SK-N-SH (cell line): Measurements from ENCODE around the gene NSUN4. TPM values are rescaled to one million over a fixed set of nuclear protein-coding genes. Genes with fewer than 3 reads are reported as not detected.

Experiments
- CTCF ChIA-PET: fragments of 300-600, 350-600 bp; formaldehyde crosslinking; extraction: SDS; loops from one replicate; lab custom pipeline; 2021; lab: Yijun Ruan, JAX
- POLR2A ChIA-PET: fragments of 350-600 bp; sonication (Branson Sonifier 250); formaldehyde crosslinking; extraction: SDS; loops from one replicate; lab custom pipeline; 2020; ENCODE audit warnings: antibody characterized with exemption, inconsistent platforms; lab: Yijun Ruan, JAX
- DNase-seq: peaks from one replicate; pipeline ENCODE4 v3.0.0; 2012
- H2AFZ ChIP-seq: fragments of 200-600 bp; sonication (generic); 2 replicates; pipeline ENCODE4 v1.8.1; 2016; ENCODE audit warnings: antibody characterized with exemption, mild to moderate bottlenecking, low read depth
- H3F3A ChIP-seq: fragments of 200-600 bp; sonication (generic); replicated peaks from 2 replicates; pipeline ENCODE3; 2016; ENCODE audit warnings: antibody characterized with exemption, mild to moderate bottlenecking; ENCODE audit not compliant: insufficient read depth
- H3K27ac ChIP-seq, 2 experiments: fragments of 200-500 bp in 1 of 2; fragments of 200-600 bp in 1 of 2; sonication (Bioruptor generic) in 1 of 2; sonication (generic), shearing (Covaris generic) in 1 of 2; 2 replicates each; pipeline versions ENCODE4 v1.5.1 to v1.6.1; 2014 to 2016; ENCODE audit warnings: low read depth in 2 of 2, inconsistent platforms in 1 of 2, low read length in 1 of 2, mild to moderate bottlenecking in 1 of 2, mixed read lengths in 1 of 2
- H3K27me3 ChIP-seq: fragments of 200-600 bp; sonication (generic), shearing (Covaris generic); 2 replicates; pipeline ENCODE4 v1.6.1; 2016; ENCODE audit warnings: mixed run types; ENCODE audit not compliant: insufficient read depth
- H3K36me3 ChIP-seq, 2 experiments: fragments of 200-500 bp in 1 of 2; fragments of 200-600 bp in 1 of 2; sonication (Bioruptor generic) in 1 of 2; sonication (generic) in 1 of 2; replicated peaks in 1 of 2; 2 replicates each; pipeline versions ENCODE3 to v1.5.1; 2014 to 2016; ENCODE audit warnings: low read length in 1 of 2, mild to moderate bottlenecking in 1 of 2; ENCODE audit not compliant: insufficient read depth in 2 of 2, control insufficient read depth in 1 of 2
- H3K4me1 ChIP-seq, 2 experiments: fragments of 200-500 bp in 1 of 2; fragments of 200-600 bp in 1 of 2; sonication (Bioruptor generic) in 1 of 2; sonication (generic), shearing (Covaris generic) in 1 of 2; 2 replicates each; pipeline versions ENCODE4 v1.5.1 to v1.6.1; 2014 to 2016; ENCODE audit warnings: low read depth in 1 of 2, low read length in 1 of 2, mixed run types in 1 of 2; ENCODE audit not compliant: insufficient read depth in 2 of 2, control insufficient read depth in 1 of 2
- H3K4me2 ChIP-seq: fragments of 200-600 bp; sonication (generic), shearing (Covaris generic); 2 replicates; pipeline ENCODE4 v1.6.1; 2017; ENCODE audit warnings: mixed run types
- H3K4me3 ChIP-seq, 2 experiments: fragments of 200-500 bp in 1 of 2; fragments of 200-600 bp in 1 of 2; sonication (Bioruptor generic) in 1 of 2; sonication (generic), shearing (Covaris generic) in 1 of 2; 2 replicates each; pipeline versions ENCODE4 v1.5.1 to v1.8.1; 2014 to 2016; ENCODE audit warnings: low read depth in 2 of 2, inconsistent platforms in 1 of 2, low read length in 1 of 2, mild to moderate bottlenecking in 1 of 2, mixed read lengths in 1 of 2, moderate library complexity in 1 of 2
- H3K79me2 ChIP-seq: fragments of 200-600 bp; sonication (generic); 2 replicates; pipeline ENCODE4 v1.8.1; 2017; ENCODE audit warnings: mild to moderate bottlenecking; ENCODE audit not compliant: insufficient read depth
- H3K9ac ChIP-seq: fragments of 200-600 bp; sonication (generic); 2 replicates; pipeline ENCODE4 v1.6.1; 2017; ENCODE audit warnings: mixed run types
- H3K9me2 ChIP-seq: fragments of 200-600 bp; sonication (generic); 2 replicates; pipeline ENCODE4 v1.6.1; 2017; ENCODE audit warnings: mixed run types
- H3K9me3 ChIP-seq: fragments of 200-600 bp; sonication (generic); 2 replicates; pipeline ENCODE4 v1.6.1; 2017; ENCODE audit warnings: mixed run types, mild to moderate bottlenecking, moderate library complexity
- H4K20me1 ChIP-seq: fragments of 200-600 bp; sonication (generic); 2 replicates; pipeline ENCODE4 v1.6.1; 2017; ENCODE audit warnings: mild to moderate bottlenecking, mixed run types; ENCODE audit not compliant: insufficient read depth
- ELF1 ChIP-seq: IDR thresholded peaks from 2 replicates; pipeline ENCODE4 v1.4.0; 2012
- FOSL2 ChIP-seq: IDR thresholded peaks from 2 replicates; pipeline ENCODE4 v1.4.0; 2012; ENCODE audit warnings: low read depth, mild to moderate bottlenecking, moderate library complexity, borderline replicate concordance
- FOXM1 ChIP-seq: IDR thresholded peaks from 2 replicates; pipeline ENCODE4 v1.4.0; 2012; ENCODE audit warnings: low read depth, mild to moderate bottlenecking
- GATA2 ChIP-seq: sonication (generic); formaldehyde crosslinking; IDR thresholded peaks from 2 replicates; pipeline ENCODE4 v1.5.0; 2020; ENCODE audit warnings: mild to moderate bottlenecking, missing genetic modification reagents
- IRF3 ChIP-seq: fragments of 150-350 bp; IDR thresholded peaks from 2 replicates; pipeline ENCODE4 v1.6.1; 2016; ENCODE audit warnings: mild to moderate bottlenecking, low read depth, low read length
- JUND ChIP-seq: IDR thresholded peaks from 2 replicates; pipeline ENCODE4 v1.4.0; 2012
- MXI1 ChIP-seq: IDR thresholded peaks from 2 replicates; pipeline ENCODE4 v1.6.1; 2012; ENCODE audit warnings: mild to moderate bottlenecking, low read depth, low read length, improper control_type of control experiment
- NFIC ChIP-seq: IDR thresholded peaks from 2 replicates; pipeline ENCODE4 v1.4.0; 2012; ENCODE audit warnings: borderline replicate concordance
- PBX3 ChIP-seq: IDR thresholded peaks from 2 replicates; pipeline ENCODE4; 2012
- POLR2AphosphoS5 ChIP-seq: IDR thresholded peaks from 2 replicates; pipeline ENCODE4 v1.6.1; 2012; ENCODE audit warnings: low read depth, low read length
- RAD21 ChIP-seq: IDR thresholded peaks from 2 replicates; pipeline ENCODE4 v1.6.1; 2012; ENCODE audit warnings: mild to moderate bottlenecking, low read length
- REST ChIP-seq: IDR thresholded peaks from 2 replicates; pipeline ENCODE4 v1.6.1; 2012; ENCODE audit warnings: mild to moderate bottlenecking, low read depth, low read length, moderate library complexity
- SIN3A ChIP-seq: IDR thresholded peaks from 2 replicates; pipeline ENCODE4 v1.6.1; 2012; ENCODE audit warnings: low read depth, mild to moderate bottlenecking, low read length, moderate library complexity, borderline replicate concordance
- USF1 ChIP-seq: IDR thresholded peaks from 2 replicates; pipeline ENCODE4 v1.4.0; 2012; ENCODE audit warnings: low read depth, borderline replicate concordance
- YY1 ChIP-seq: IDR thresholded peaks from 2 replicates; pipeline ENCODE4 v1.4.0; 2012; ENCODE audit warnings: low read depth, mild to moderate bottlenecking
- ZBTB33 ChIP-seq: IDR thresholded peaks from 2 replicates; pipeline ENCODE4 v1.4.0; 2012; ENCODE audit warnings: low read depth, borderline replicate concordance
- WGBS: methylation state at CpG from one replicate; pipeline ENCODE4 v1.1.6; 2017; ENCODE audit warnings: low lambda C conversion rate; 5-methylcytosine and 5-hydroxymethylcytosine counted together
- polyA plus RNA-seq, 3 experiments: library from polyadenylated mRNA; depleted of rRNA; stranded (reverse); fragments of >200 nt; gene quantifications; 2 replicates each; pipeline ENCODE4 v1.2.3, GENCODE V29; 2012

The NSUN4 gene
- polyA plus RNA-seq, 1 of the 3 experiments (the other 2 are of a cell fraction) = 14.7 TPM

- no peaks in the 10 kb centered on the region for H3K36me3 ChIP-seq
- H4K20me1 ChIP-seq = no peaks in the 10 kb centered on the region
- H3K4me2 ChIP-seq = no peak overlapping the region
- H3K4me3 ChIP-seq = no peak overlapping the region
- H3K4me1 ChIP-seq = peaks cover 0 to 6% of the 10 kb centered on the region in 2 experiments; a peak in 1 of 4 replicates
- no peaks in the 10 kb centered on the region for H3K9me2 ChIP-seq
- 62% methylated on average over 7 of the region's 10 CpGs for WGBS
- H2AFZ ChIP-seq = no peak overlapping the region
- CTCF ChIA-PET = interaction anchor here (2.9 kb wide), 1 partner anchor 11 kb away, joined by 13 read pairs; no protein-coding TSS in a partner anchor
- H3F3A ChIP-seq = no peaks in the 10 kb centered on the region
- POLR2A ChIA-PET = no interaction called here
- DNase-seq = peak; percentile 22
- H3K9me3 ChIP-seq = peaks cover 7% of the 10 kb centered on the region; the same call in 1 of the 2 replicates
- H3K27ac ChIP-seq = no peak overlapping the region
- H3K27me3 ChIP-seq = no peaks in the 10 kb centered on the region
- H3K79me2 ChIP-seq = no peaks in the 10 kb centered on the region
- TF ChIP-seq FOSL2 (no peak), IRF3 (no peak), MXI1 (no peak), USF1 (no peak), PBX3 (no peak), GATA2 (CRISPR knock-in tag) (no peak), POLR2AphosphoS5 (no peak), FOXM1 (no peak), NFIC (no peak), REST (no peak), YY1 (no peak), ELF1 (no peak), JUND (no peak), SIN3A (no peak), RAD21 (no peak), ZBTB33 (no peak)
- H3K9ac ChIP-seq = no peak overlapping the region
These were observed 56.1 kb downstream of the NSUN4 start for GRCh38 chr1:46396441-46397398.
